ENCODE results near the gene SOCS6. TPM values are rescaled to one million over a fixed set of nuclear protein-coding genes. Genes with fewer than 3 reads are reported as not detected.
"Not testable (repeated sequence)": the region's sequence is repeated elsewhere in the genome, so short reads cannot be mapped to it uniquely, and the experiment has no call there.

The SOCS6 gene
- total RNA-seq, 2 experiments from 2014 or later, result 2.1 TPM

DNA sequence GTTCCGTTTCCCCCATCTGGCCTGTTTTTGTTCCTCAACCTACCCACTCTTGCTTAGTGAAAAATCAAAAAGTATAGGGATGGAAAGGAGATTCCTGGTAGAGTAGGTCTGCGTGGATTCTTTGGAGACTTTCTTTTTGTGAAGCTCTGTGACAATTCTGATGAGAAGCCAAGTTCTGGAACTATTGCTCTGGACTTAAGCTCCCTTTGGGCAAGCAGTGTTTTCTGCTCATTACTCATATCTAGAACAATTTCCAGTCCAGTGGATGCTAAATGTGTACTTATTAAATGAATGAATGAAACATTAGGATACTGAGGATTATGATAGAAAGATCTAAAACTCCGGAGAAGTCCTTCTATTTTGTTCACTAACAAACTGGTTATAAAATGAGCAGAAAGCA lies 76.5 kb downstream of the SOCS6 start:
- Mint-ChIP-seq H3K36me3 (ENCODE audit: low read depth) (no peaks in the 10 kb centered on the region), H3K4me1 (no peaks in the 10 kb centered on the region), H3K4me3 (no peak overlapping the region), H3K27ac (no peak overlapping the region), H3K27me3 (peaks cover 9% of the 10 kb centered on the region), H3K9me3 (no peaks in the 10 kb centered on the region)
- ChIA-PET POLR2A (no interaction called here), CTCF (interaction anchor here (1.1 kb wide), 1 partner anchor 69 kb away, joined by 4 read pairs; no protein-coding TSS in a partner anchor)
- DNase-seq, result no peak

GRCh38 chr18:70366174-70366573 lies 77.3 kb downstream of the SOCS6 start:
- Mint-ChIP-seq H3K9me3 (no peaks in the 10 kb centered on the region), H3K4me1 (no peaks in the 10 kb centered on the region), H3K27ac (no peak overlapping the region), H3K36me3 (ENCODE audit: low read depth) (no peaks in the 10 kb centered on the region), H3K27me3 (peaks cover 9% of the 10 kb centered on the region), H3K4me3 (no peak overlapping the region)
- no peak for DNase-seq
- ChIA-PET POLR2A (no interaction called here), CTCF (interaction anchor here (1.1 kb wide), 1 partner anchor 68 kb away, joined by 4 read pairs; no protein-coding TSS in a partner anchor)

DNA sequence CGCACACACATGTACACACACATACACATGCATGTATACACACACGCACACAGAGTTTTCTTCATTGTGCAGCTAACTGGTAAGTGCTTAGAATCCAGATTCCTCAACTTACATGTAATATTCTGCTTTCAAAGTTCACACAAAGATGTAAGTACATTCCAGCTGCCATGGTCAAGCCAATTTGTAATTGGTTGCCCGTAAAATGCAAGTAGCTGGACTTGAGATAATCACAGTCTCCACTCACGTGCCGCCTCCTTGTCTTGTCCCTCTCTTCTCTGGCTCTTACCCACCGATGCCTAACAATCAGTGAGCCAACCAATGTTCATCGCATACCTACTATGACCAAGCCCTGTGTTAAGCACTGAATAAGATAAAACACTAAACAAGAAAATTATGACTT lies 77.8 kb downstream of the SOCS6 start:
- H3K4me1 Mint-ChIP-seq, result no peaks in the 10 kb centered on the region
- DNase-seq, result no peak
- ChIA-PET CTCF (interaction anchor here (1.1 kb wide), 1 partner anchor 67 kb away, joined by 4 read pairs; no protein-coding TSS in a partner anchor), POLR2A (no interaction called here)
- no peaks in the 10 kb centered on the region for H3K36me3 Mint-ChIP-seq (ENCODE audit: low read depth)
- H3K4me3 Mint-ChIP-seq, result no peak overlapping the region
- H3K9me3 Mint-ChIP-seq, result no peaks in the 10 kb centered on the region
- H3K27me3 Mint-ChIP-seq, result peaks cover 9% of the 10 kb centered on the region
- H3K27ac Mint-ChIP-seq, result no peak overlapping the region

DNA sequence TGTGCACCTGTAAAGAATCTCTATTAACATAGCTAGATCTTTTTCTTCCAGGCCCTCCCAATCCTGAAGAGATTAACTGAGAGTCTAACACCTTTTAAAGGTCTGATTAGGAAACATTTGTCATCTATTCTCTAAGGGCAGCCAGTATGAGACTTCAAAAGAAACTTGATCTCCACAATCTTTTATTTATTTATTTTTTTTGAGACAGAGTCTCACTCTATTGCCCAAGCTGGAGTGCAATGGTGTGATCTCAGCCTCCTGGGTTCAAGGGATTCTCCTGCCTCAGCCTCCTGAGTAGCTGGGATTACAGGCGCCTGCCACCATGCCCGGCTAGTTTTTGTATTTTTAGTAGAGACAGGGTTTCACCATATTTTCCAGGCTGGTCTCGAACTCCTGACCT lies 78.5 kb downstream of the SOCS6 start:
- CTCF ChIA-PET; H3K4me1 Mint-ChIP-seq; H3K27me3 Mint-ChIP-seq; POLR2A ChIA-PET; H3K9me3 Mint-ChIP-seq; H3K4me3 Mint-ChIP-seq; H3K27ac Mint-ChIP-seq; H3K36me3 Mint-ChIP-seq (ENCODE audit: low read depth); DNase-seq: not testable (repeated sequence)

GRCh38 chr18:70368903-70369302 lies 80.1 kb downstream of the SOCS6 start:
- DNase-seq, result no peak
- Mint-ChIP-seq H3K4me3 (no peak overlapping the region), H3K36me3 (ENCODE audit: low read depth) (no peaks in the 10 kb centered on the region), H3K4me1 (no peaks in the 10 kb centered on the region), H3K9me3 (no peaks in the 10 kb centered on the region), H3K27me3 (peaks cover 9% of the 10 kb centered on the region), H3K27ac (no peak overlapping the region)
- ChIA-PET CTCF (no interaction called here), POLR2A (no interaction called here)

DNA sequence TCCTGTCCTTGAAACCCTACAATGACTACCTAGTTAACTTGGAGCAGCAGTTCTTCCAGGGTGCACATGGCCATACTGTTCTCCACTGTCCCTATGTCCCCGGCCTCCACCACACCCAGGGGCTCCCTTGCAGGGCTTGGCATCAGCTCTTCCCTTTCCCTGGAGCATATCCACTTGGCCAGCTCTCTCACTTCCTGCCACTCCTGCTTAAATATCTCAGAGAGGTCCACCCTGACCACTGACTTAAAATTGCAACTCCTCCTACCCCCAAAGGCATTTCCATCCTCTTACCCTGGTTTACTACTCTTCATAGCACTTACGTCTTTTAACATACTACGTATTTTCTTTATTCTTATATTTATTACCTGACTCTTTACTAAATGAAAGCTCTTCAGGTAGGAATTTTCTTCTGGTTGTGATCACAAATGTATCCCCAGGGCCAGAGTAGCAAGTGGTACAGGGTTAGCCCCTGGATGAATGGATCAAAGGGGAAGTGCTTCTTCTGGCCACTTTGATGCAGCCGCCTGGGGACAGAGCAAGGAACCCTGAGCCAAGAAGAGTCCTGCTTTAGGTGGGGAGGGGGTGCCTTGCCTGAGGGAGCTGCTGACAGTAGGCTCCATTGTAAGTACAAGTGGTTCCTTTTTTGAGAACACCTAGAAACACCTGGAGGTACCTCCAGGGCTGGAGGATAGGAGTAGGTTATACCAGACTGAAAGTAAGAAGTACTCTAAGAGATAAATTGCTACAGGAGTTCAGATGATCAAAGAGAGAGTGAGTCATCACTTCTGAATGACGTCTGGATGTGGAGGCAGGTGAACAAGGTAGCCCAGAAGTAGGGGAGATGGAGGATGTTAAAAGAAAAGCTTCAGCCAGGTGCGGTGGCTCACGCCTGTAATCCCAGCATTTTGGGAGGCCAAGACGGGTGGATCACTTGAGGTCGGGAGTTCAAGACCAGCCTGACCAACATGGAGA lies 82.2 kb downstream of the SOCS6 start:
- CTCF ChIA-PET, result interaction anchor here (1.5 kb wide), 1 partner anchor 63 kb away, joined by 4 read pairs; no protein-coding TSS in a partner anchor
- no peak overlapping the region for H3K27ac Mint-ChIP-seq
- H3K9me3 Mint-ChIP-seq, result no peaks in the 10 kb centered on the region
- DNase-seq, result no peak
- POLR2A ChIA-PET, result interaction anchor here (0.7 kb wide), 1 partner anchor 378 kb away, joined by 3 read pairs; no protein-coding TSS in a partner anchor
- no peak overlapping the region for H3K4me3 Mint-ChIP-seq
- no peaks in the 10 kb centered on the region for H3K36me3 Mint-ChIP-seq (ENCODE audit: low read depth)
- peaks cover 9% of the 10 kb centered on the region for H3K27me3 Mint-ChIP-seq
- no peaks in the 10 kb centered on the region for H3K4me1 Mint-ChIP-seq

DNA sequence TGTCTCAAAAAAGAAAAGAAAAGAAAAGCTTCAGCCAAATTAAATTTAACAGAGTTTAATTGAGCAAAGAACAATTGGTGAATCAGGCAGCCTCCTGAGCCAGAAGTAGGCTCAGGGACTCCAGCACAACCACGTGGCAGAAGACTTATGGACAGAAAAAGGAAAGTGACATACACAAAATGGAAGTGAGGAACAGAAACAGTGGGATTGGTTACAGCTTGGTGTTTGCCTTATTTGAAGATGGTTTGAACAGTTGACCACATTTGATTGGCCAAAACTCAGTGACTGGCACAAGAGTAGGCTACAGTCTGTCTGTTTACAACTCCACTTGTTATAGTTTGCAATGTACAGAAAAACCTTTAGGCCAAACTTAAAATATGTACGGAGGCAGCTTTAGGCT lies 83.1 kb downstream of the SOCS6 start:
- DNase-seq, result no peak
- Mint-ChIP-seq H3K9me3 (no peaks in the 10 kb centered on the region), H3K27ac (no peak overlapping the region), H3K27me3 (peaks cover 7% of the 10 kb centered on the region), H3K36me3 (ENCODE audit: low read depth) (no peaks in the 10 kb centered on the region), H3K4me3 (no peak overlapping the region), H3K4me1 (no peaks in the 10 kb centered on the region)
- ChIA-PET CTCF (interaction anchor here (1.5 kb wide), 1 partner anchor 62 kb away, joined by 4 read pairs; no protein-coding TSS in a partner anchor), POLR2A (interaction anchor here (0.7 kb wide), 1 partner anchor 379 kb away, joined by 3 read pairs; no protein-coding TSS in a partner anchor)

GRCh38 chr18:70372450-70373041 lies 83.7 kb downstream of the SOCS6 start:
- Mint-ChIP-seq H3K27ac (no peak overlapping the region), H3K4me1 (no peaks in the 10 kb centered on the region), H3K9me3 (no peaks in the 10 kb centered on the region), H3K27me3 (peaks cover 7% of the 10 kb centered on the region), H3K36me3 (ENCODE audit: low read depth) (no peaks in the 10 kb centered on the region), H3K4me3 (no peak overlapping the region)
- ChIA-PET CTCF (interaction anchor here (1.5 kb wide), 1 partner anchor 61 kb away, joined by 4 read pairs; no protein-coding TSS in a partner anchor), POLR2A (no interaction called here)
- DNase-seq, result no peak

DNA sequence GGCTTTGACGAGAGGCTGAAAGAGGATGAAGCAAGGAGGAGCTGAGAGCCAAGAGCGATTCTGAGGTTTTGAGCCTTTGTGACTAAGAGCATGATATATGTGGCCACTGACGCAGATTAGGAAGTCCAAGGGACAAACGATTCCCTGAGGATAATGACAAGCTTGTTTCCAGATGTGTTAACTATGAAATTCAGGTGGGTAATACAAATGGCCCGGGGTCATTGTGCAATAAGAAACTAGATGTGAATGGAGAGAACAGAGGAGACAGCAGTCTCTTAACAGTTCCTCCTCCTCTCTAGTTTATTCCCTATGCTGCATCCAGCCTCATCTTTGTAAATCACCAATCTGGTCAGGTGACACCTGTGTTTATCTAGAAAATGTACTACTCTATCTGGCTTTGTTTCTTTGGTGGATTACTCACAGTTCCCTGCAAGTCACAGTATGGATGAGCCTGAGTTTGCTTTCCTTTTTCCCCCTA lies 84.2 kb downstream of the SOCS6 start:
- H3K27me3 Mint-ChIP-seq, result peaks cover 5% of the 10 kb centered on the region
- no peaks in the 10 kb centered on the region for H3K9me3 Mint-ChIP-seq
- H3K4me1 Mint-ChIP-seq, result no peaks in the 10 kb centered on the region
- POLR2A ChIA-PET, result no interaction called here
- H3K4me3 Mint-ChIP-seq, result no peak overlapping the region
- H3K36me3 Mint-ChIP-seq (ENCODE audit: low read depth), result no peaks in the 10 kb centered on the region
- CTCF ChIA-PET, result no interaction called here
- no peak for DNase-seq
- H3K27ac Mint-ChIP-seq, result no peak overlapping the region

- Mint-ChIP-seq H3K4me1 (no peaks in the 10 kb centered on the region), H3K27ac (no peak overlapping the region), H3K36me3 (ENCODE audit: low read depth) (no peaks in the 10 kb centered on the region), H3K4me3 (no peak overlapping the region), H3K9me3 (no peaks in the 10 kb centered on the region), H3K27me3 (peaks cover 3% of the 10 kb centered on the region)
- POLR2A ChIA-PET, result no interaction called here
- DNase-seq, result no peak
- CTCF ChIA-PET, result no interaction called here
Observed at GRCh38 chr18:70374154-70374553, 85.3 kb downstream of the SOCS6 start.

DNA sequence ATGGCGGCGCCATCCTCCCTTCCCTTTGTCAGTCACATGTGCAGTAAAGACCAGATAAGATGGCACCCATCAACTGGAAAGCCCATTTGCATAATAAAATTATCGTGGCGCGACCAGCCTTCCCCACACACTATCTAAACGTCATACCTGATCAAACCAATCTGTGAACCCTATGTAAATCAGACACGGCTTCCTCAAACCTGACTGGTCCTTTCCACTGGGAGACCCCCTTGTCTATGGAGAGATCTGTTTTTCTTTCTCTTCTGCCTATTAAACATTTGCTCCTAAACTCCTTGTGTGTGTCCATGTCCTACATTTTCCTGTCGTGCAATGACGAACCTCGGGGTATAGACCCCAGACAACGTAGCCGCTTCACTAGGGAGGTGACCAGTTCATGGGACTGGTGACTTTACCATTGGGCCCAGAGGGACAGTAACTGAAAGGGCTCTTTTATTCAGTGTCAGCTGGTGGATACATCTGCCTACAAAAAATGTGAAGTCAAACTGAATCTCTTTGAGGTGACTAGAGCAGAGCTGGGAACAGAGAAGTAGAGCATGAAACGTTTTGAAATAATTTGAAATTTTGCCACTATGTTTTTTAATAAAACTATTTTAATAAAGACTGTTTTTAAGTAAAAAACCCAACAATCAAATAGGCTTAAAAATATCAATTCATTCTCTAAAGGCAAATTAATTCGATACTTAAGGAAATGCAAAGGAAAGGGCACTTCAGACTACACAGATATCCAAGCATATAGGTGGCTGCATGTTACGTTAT lies 87.5 kb downstream of the SOCS6 start:
- Mint-ChIP-seq H3K4me1 (no peaks in the 10 kb centered on the region), H3K27ac (no peak overlapping the region), H3K4me3 (no peak overlapping the region), H3K27me3 (no peaks in the 10 kb centered on the region), H3K36me3 (ENCODE audit: low read depth) (no peaks in the 10 kb centered on the region), H3K9me3 (no peaks in the 10 kb centered on the region)
- CTCF ChIA-PET, result no interaction called here
- POLR2A ChIA-PET, result no interaction called here
- DNase-seq, result no peak

- no peaks in the 10 kb centered on the region for H3K4me1 Mint-ChIP-seq
- no peaks in the 10 kb centered on the region for H3K9me3 Mint-ChIP-seq
- no peak for DNase-seq
- no peak overlapping the region for H3K27ac Mint-ChIP-seq
- H3K4me3 Mint-ChIP-seq, result no peak overlapping the region
- H3K36me3 Mint-ChIP-seq (ENCODE audit: low read depth), result no peaks in the 10 kb centered on the region
- POLR2A ChIA-PET, result no interaction called here
- CTCF ChIA-PET, result no interaction called here
- peaks cover 3% of the 10 kb centered on the region for H3K27me3 Mint-ChIP-seq
Observed at GRCh38 chr18:70376914-70377258, 88.0 kb downstream of the SOCS6 start.

GRCh38 chr18:70377317-70377799 lies 88.5 kb downstream of the SOCS6 start:
- H3K27me3 Mint-ChIP-seq, result peaks cover 3% of the 10 kb centered on the region
- H3K4me3 Mint-ChIP-seq, result no peak overlapping the region
- no peaks in the 10 kb centered on the region for H3K36me3 Mint-ChIP-seq (ENCODE audit: low read depth)
- no peak for DNase-seq
- H3K4me1 Mint-ChIP-seq, result no peaks in the 10 kb centered on the region
- no peaks in the 10 kb centered on the region for H3K9me3 Mint-ChIP-seq
- ChIA-PET CTCF (no interaction called here), POLR2A (no interaction called here)
- no peak overlapping the region for H3K27ac Mint-ChIP-seq
